Smooth muscle cell (in vitro differentiated cells): ENCODE data around the gene ETV4. TPM values are rescaled to one million over a fixed set of nuclear protein-coding genes. Genes with fewer than 3 reads are reported as not detected.

Experiments
- DNase-seq: peaks from one replicate; lab custom pipeline; 2025; ENCODE audit not compliant: unreplicated experiment; lab: John Stamatoyannopoulos, UW
- H2AFZ ChIP-seq: fragments of 200-600 bp; sonication (generic); 2 replicates; pipeline ENCODE4 v1.6.0; 2016; ENCODE audit warnings: antibody characterized with exemption, low read depth, mild to moderate bottlenecking
- H3F3A ChIP-seq: fragments of 200-600 bp; sonication (generic); 2 replicates; pipeline ENCODE4 v1.6.0; 2017; ENCODE audit warnings: antibody characterized with exemption, low read depth
- H3K27ac ChIP-seq: fragments of 200-600 bp; sonication (generic); 2 replicates; pipeline ENCODE4 v1.5.1; 2016; ENCODE audit warnings: low read depth, mild to moderate bottlenecking
- H3K27me3 ChIP-seq: fragments of 200-600 bp; sonication (generic); 2 replicates; pipeline ENCODE4 v1.6.1; 2016; ENCODE audit warnings: low read depth, mild to moderate bottlenecking
- H3K36me3 ChIP-seq: fragments of 200-600 bp; sonication (generic); 2 replicates; pipeline ENCODE4 v1.5.1; 2016; ENCODE audit warnings: low read depth
- H3K4me1 ChIP-seq: fragments of 200-600 bp; sonication (generic); 2 replicates; pipeline ENCODE4 v1.5.1; 2016; ENCODE audit warnings: low read depth
- H3K4me2 ChIP-seq: fragments of 200-600 bp; sonication (generic); 2 replicates; pipeline ENCODE4 v1.6.0; 2016; ENCODE audit warnings: mild to moderate bottlenecking
- H3K4me3 ChIP-seq: fragments of 200-600 bp; sonication (generic); 2 replicates; pipeline ENCODE4 v1.5.1; 2016; ENCODE audit warnings: mild to moderate bottlenecking
- H3K79me2 ChIP-seq: fragments of 200-600 bp; sonication (generic); 2 replicates; pipeline ENCODE4 v1.6.0; 2016; ENCODE audit warnings: low read depth, mild to moderate bottlenecking
- H3K9ac ChIP-seq: fragments of 200-600 bp; sonication (generic); 2 replicates; pipeline ENCODE4 v1.6.0; 2016; ENCODE audit warnings: low read depth
- H3K9me3 ChIP-seq: fragments of 200-600 bp; sonication (generic); replicated peaks from 2 replicates; pipeline ENCODE4 v1.5.1; 2016; ENCODE audit warnings: low read depth
- H4K20me1 ChIP-seq: fragments of 200-600 bp; sonication (generic); 2 replicates; pipeline ENCODE4 v1.6.0; 2016; ENCODE audit warnings: low read depth
- CTCF ChIP-seq: fragments of 200-600 bp; sonication (generic); IDR thresholded peaks from 2 replicates; pipeline ENCODE4 v1.5.1; 2017; ENCODE audit warnings: borderline replicate concordance, mild to moderate bottlenecking, antibody characterized with exemption; ENCODE audit not compliant: insufficient read depth, poor library complexity, severe bottlenecking
- WGBS: methylation state at CpG from one replicate; pipeline ENCODE4 v1.1.7; 2016; ENCODE audit warnings: low lambda C conversion rate; 5-methylcytosine and 5-hydroxymethylcytosine counted together
- polyA plus RNA-seq: library from polyadenylated mRNA; unstranded; fragments of >200 nt; fragmentation: Nextera tagmentation; extraction: Ambion mirVana; gene quantifications from 2 replicates; pipeline ENCODE4 v1.2.1, GENCODE V29; 2016
- total RNA-seq: library from RNA; depleted of rRNA; stranded (reverse); fragments of >200 nt; gene quantifications from 2 replicates; pipeline ENCODE4 v1.2.3, GENCODE V29; 2014

The ETV4 gene
- total and polyA plus RNA-seq, 2 experiments from 2014 or later, result 21.7 to 33.5 TPM

GRCh38 chr17:43574348-43574747, 28.2 kb upstream of the ETV4 start:
- H3K9ac ChIP-seq, result no peak overlapping the region
- peaks cover 21% of the 10 kb centered on the region for H3K4me1 ChIP-seq
- no peaks in the 10 kb centered on the region for H3F3A ChIP-seq
- H3K79me2 ChIP-seq, result no peaks in the 10 kb centered on the region
- TF ChIP-seq CTCF, result no peak
- no peak overlapping the region for H2AFZ ChIP-seq
- no peaks in the 10 kb centered on the region for H4K20me1 ChIP-seq
- no peaks in the 10 kb centered on the region for H3K9me3 ChIP-seq
- no peak overlapping the region for H3K4me2 ChIP-seq
- no peak overlapping the region for H3K4me3 ChIP-seq
- 93% methylated on average over 13 of the region's 13 CpGs for WGBS
- no peaks in the 10 kb centered on the region for H3K36me3 ChIP-seq
- H3K27me3 ChIP-seq, result no peaks in the 10 kb centered on the region
- no peak for DNase-seq
- H3K27ac ChIP-seq, result no peak overlapping the region

GRCh38 chr17:43573579-43574321, 27.6 kb upstream of the ETV4 start:
- Histone ChIP-seq H3K4me1 (peaks cover 15% of the 10 kb centered on the region), H3K9me3 (no peaks in the 10 kb centered on the region), H3K27ac (no peak overlapping the region), H3K4me3 (no peak overlapping the region), H3K9ac (no peak overlapping the region), H3K36me3 (no peaks in the 10 kb centered on the region), H4K20me1 (no peaks in the 10 kb centered on the region), H3F3A (no peaks in the 10 kb centered on the region), H3K79me2 (no peaks in the 10 kb centered on the region), H3K4me2 (no peak overlapping the region), H2AFZ (no peak overlapping the region), H3K27me3 (no peaks in the 10 kb centered on the region)
- TF ChIP-seq CTCF, result no peak
- DNase-seq, result no peak
- WGBS, result 51% methylated on average over 7 of the region's 7 CpGs

DNA sequence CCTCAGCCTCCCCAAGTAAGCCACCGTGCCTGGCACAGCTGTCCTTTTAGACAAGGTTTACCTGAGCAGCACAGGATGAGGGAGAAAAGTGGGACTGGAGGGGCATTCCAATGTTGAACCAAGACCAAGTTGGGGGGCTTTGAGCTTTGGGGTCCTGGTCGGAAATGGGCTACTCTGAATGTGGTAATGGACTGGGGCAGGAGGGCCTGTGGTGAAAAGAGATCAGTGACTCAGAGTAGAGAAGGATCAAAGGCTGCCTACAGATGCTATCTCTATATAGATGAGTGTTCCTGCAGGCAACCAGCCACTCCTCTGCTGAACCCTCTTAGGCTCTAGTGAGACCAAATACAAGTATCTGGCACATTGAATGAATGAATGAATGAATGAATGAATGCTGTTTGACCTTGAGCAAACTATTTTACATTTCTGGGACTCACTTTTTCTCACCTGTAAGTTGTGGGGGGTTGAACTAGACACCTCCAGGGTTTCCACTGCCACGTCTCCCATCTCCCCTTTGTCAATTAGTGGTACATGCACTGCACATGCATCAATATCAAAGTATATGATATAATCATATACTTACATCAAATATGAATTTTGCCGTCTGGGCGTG, 26.3 kb upstream of the ETV4 start:
- Histone ChIP-seq H3F3A (no peaks in the 10 kb centered on the region), H2AFZ (no peak overlapping the region), H3K4me1 (peaks cover 4% of the 10 kb centered on the region), H3K4me3 (no peak overlapping the region), H3K27me3 (no peaks in the 10 kb centered on the region), H3K79me2 (no peaks in the 10 kb centered on the region), H3K9me3 (no peaks in the 10 kb centered on the region), H3K4me2 (no peak overlapping the region), H3K36me3 (no peaks in the 10 kb centered on the region), H3K9ac (no peak overlapping the region), H3K27ac (no peak overlapping the region), H4K20me1 (no peaks in the 10 kb centered on the region)
- 79% methylated on average over 5 of the region's 5 CpGs for WGBS
- no peak for TF ChIP-seq CTCF
- DNase-seq, result no peak
